Measurements from ENCODE around the gene FLT3.

DNA sequence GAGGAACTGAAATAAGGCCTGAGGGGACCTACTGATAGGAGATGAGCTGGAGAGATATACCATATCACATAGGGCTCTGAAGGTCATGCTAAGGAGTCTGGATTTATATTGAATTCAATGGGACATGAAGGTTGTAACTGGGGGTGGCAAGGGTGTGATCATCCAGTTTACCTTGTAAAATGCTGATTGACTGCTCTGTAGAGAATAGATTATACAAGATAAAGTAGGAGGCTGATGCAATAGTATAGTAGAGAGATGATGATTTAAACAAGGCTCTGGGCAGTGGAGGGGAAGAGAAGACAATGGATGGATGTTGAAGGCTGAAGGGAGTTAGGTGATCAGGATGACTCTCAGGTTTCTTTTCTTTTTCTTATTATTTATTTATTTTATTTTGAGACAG is 19.9 kb upstream of the FLT3 start:
- TF ChIP-seq CTCF (IDR thresholded peaks at IDR 0.05) (no peak), POLR2A (IDR thresholded peaks at IDR 0.05) (no peak)
